Spinal cord (tissue), 10 donors: ENCODE data around the gene NUAK1. TPM values are rescaled to one million over a fixed set of nuclear protein-coding genes. Genes with fewer than 3 reads are reported as not detected.
"Not testable (repeated sequence)": the region's sequence is repeated elsewhere in the genome, so short reads cannot be mapped to it uniquely, and the experiment has no call there.

ENCODE experiments used
- DNase-seq, 6 donors: peaks; one replicate each; pipeline versions ENCODE4 v3.0.0 to v3.0.0-alpha.2; 2013 to 2015; ENCODE audit warnings: low spot score in 6 of 6, low read depth in 4 of 6
- H3K27ac ChIP-seq: one replicate; pipeline ENCODE4 v1.5.1; 2013; ENCODE audit warnings: low read depth, low read length, control low read depth
- H3K27me3 ChIP-seq: one replicate; pipeline ENCODE4 v1.6.1; 2013; ENCODE audit warnings: low read length; ENCODE audit not compliant: control insufficient read depth, insufficient read depth
- H3K36me3 ChIP-seq: one replicate; pipeline ENCODE4 v1.6.1; 2013; ENCODE audit warnings: low read length; ENCODE audit not compliant: control insufficient read depth, insufficient read depth
- H3K4me1 ChIP-seq: one replicate; pipeline ENCODE4 v1.6.1; 2013; ENCODE audit warnings: low read length; ENCODE audit not compliant: control insufficient read depth, insufficient read depth
- H3K4me3 ChIP-seq: one replicate; pipeline ENCODE4 v1.5.1; 2013; ENCODE audit warnings: low read depth, low read length, control low read depth
- H3K9me3 ChIP-seq: one replicate; pipeline ENCODE4 v1.6.1; 2013; ENCODE audit warnings: low read length; ENCODE audit not compliant: control insufficient read depth, insufficient read depth
- WGBS: methylation state at CpG from one replicate; pipeline ENCODE4 v1.1.5; 2013; ENCODE audit warnings: missing lambda C conversion rate; ENCODE audit not compliant: insufficient coverage; 5-methylcytosine and 5-hydroxymethylcytosine counted together
- polyA plus RNA-seq, 2 donors: library from polyadenylated mRNA; unstranded; fragments of 120-200 nt; gene quantifications; one replicate each; pipeline ENCODE4 v1.2.1, GENCODE V29; 2013; ENCODE audit not compliant: insufficient read length in 2 of 2
- total RNA-seq, 2 donors: library from RNA; depleted of rRNA in 1 of 2; stranded (reverse); fragments of 120-200 nt in 1 of 2; fragments of >200 nt in 1 of 2; gene quantifications; one replicate each; pipeline versions ENCODE4 v1.2.3 to v1.2.4, GENCODE V29; 2013 to 2014
- donor health status: healthy.

Gene NUAK1
- total and polyA plus RNA-seq, 4 donors = 20.1 to 57.9 (median 31.9) TPM

DNA sequence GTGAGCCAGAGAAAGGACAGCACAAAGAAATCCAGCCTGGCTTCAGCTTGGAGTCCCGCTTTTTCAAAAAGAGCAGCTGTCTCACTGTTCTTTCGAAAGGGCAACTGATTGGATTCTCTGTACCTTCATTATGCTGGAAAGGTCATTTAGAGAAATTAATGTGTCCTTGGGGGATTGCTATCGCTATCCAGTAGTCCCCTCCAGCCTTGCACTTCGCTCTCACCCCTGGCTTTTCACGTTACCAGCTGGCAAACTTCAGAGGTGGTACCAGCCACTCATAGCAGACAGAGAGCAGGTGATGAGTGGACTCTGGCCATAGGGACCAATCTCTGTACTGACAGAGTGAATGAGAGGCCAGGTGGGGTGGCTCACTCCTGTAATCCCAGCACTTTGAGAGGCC, 11.8 kb upstream of the NUAK1 start:
- Histone ChIP-seq H3K27ac (no peak overlapping the region), H3K36me3 (no peaks in the 10 kb centered on the region), H3K9me3 (no peaks in the 10 kb centered on the region), H3K27me3 (no peaks in the 10 kb centered on the region), H3K4me3 (no peak overlapping the region), H3K4me1 (peaks cover 11% of the 10 kb centered on the region)
- WGBS = 58% methylated on average over 4 of the region's 5 CpGs
- DNase-seq = peak in 1 of 6 donors; percentile 69

DNA sequence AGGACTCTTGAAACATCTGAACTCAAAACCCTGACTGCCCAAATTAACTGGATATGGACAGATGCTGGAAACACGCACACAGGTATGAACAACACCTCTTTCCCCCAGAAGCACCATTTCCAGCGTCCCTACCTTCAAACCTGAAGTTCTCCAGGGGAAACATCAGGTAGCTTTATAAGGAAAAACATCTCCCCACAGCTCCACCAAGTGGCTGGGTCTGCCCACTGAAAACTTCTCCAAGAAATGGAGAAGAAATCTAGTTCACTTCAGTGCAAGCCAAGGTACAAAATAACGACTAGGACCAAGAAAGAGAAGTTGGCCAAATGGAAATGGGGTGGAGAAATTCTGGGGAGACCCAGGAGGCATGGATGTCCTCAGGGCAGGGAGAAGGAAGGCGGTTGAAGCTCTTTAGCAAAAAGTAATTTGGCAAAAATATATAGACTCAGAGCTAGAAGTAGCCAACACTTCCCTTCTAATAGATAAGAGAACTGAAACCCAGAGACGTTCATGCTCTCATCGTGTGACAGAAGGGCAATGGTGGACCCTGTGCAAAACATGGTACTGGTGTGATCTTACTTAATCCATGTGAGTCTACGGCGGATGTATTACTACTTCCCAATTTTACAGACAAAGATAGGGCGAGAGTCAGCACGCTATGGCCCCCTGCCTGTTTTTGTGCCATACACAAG, 10.5 kb upstream of the NUAK1 start:
- peak in 1 of 6 donors; percentile 32 for DNase-seq
- Histone ChIP-seq H3K27me3 (no peaks in the 10 kb centered on the region), H3K27ac (no peak overlapping the region), H3K36me3 (no peaks in the 10 kb centered on the region), H3K4me3 (no peak overlapping the region), H3K9me3 (no peaks in the 10 kb centered on the region), H3K4me1 (peaks cover 14% of the 10 kb centered on the region)
- 47% methylated on average over 3 of the region's 10 CpGs for WGBS

- Histone ChIP-seq H3K27ac (no peak overlapping the region), H3K4me3 (no peak overlapping the region), H3K9me3 (no peaks in the 10 kb centered on the region), H3K4me1 (peaks cover 14% of the 10 kb centered on the region), H3K36me3 (no peaks in the 10 kb centered on the region), H3K27me3 (no peaks in the 10 kb centered on the region)
- WGBS = 17% methylated on average over 12 of the region's 12 CpGs
- DNase-seq = peak in 2 of 6 donors; percentile 90
Observed at GRCh38 chr12:106147956-106148355, 9.2 kb upstream of the NUAK1 start.

- no peaks in the 10 kb centered on the region for H3K9me3 ChIP-seq
- no peaks in the 10 kb centered on the region for H3K36me3 ChIP-seq
- H3K27ac ChIP-seq = no peak overlapping the region
- no peak for DNase-seq
- peaks cover 19% of the 10 kb centered on the region for H3K4me1 ChIP-seq
- no CpG with 5 or more reads among the region's 4 CpGs for WGBS
- H3K4me3 ChIP-seq = no peak overlapping the region
- no peaks in the 10 kb centered on the region for H3K27me3 ChIP-seq
Observed at GRCh38 chr12:106146987-106147386, 8.2 kb upstream of the NUAK1 start.

DNA sequence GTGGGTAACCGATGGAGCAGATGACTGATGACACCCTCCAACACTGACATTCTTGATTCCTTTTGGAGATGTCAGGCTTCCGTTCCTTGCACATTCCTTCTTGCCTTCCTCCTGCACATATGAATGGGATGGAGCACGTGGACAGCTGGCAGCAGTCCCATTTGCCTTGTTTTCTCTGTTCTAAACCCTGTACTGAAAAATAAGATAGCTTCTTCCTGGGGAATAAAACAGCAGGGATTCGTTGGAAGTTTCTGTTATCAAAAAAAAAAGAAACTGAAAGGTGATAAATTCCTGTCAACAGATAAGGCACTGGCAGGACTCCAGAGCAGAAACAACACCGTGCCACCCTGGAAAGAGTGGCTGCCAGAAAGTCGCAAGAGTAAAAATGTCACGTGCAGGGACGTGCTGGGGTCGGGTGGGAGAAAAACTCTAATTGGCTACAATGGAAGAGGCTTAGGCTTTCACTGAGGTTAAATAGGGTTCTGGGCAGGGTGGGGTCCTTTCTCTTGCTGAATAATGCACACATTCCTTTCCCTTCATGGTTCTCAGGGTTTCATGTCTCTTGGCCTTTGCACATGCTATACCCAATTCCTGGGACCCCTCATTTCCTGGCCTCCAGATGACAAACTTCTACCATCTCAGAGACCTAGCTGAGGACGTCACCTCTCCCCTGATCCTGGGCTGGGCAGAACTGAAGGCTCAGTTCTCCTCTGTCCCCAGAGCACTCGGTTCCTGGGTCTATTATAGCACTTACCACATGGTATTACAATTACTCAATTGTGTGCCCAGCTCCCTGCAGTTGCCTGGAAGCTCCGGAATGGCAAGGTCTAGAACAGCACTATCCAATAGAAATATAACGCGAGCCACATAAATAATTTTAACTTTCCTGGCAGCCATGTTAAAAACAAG, 7.0 kb upstream of the NUAK1 start:
- Histone ChIP-seq H3K27ac (no peak overlapping the region), H3K4me3 (no peak overlapping the region), H3K36me3 (no peaks in the 10 kb centered on the region), H3K9me3 (no peaks in the 10 kb centered on the region), H3K4me1 (peaks cover 20% of the 10 kb centered on the region), H3K27me3 (no peaks in the 10 kb centered on the region)
- 18% methylated on average over 9 of the region's 14 CpGs for WGBS
- DNase-seq = peak in 2 of 6 donors; percentile 44 to 55

DNA sequence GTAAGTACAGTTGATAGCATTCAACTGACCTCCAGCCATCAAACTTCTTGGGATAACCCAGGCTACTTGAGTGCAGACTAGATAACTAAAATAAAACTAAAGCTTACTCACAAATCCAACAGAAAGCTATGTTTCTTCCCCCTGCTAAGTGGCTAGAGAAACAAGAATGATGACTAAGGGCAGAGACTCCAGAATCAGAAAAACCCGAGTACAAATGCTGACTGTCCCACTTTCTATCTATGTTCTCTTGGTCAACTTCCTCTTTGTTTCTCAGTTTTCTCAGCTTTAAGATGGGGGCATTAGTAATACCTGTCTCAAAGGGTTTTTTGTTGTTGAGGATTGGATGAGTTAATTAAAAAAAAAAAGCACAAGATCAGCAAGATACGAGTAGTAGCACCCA, 6.1 kb upstream of the NUAK1 start:
- no peak overlapping the region for H3K4me3 ChIP-seq
- no peak overlapping the region for H3K27ac ChIP-seq
- DNase-seq = no peak
- no CpG with 5 or more reads among the region's 2 CpGs for WGBS
- H3K27me3 ChIP-seq = no peaks in the 10 kb centered on the region
- peaks cover 28% of the 10 kb centered on the region for H3K4me1 ChIP-seq
- H3K36me3 ChIP-seq = no peaks in the 10 kb centered on the region
- H3K9me3 ChIP-seq = no peaks in the 10 kb centered on the region

GRCh38 chr12:106142591-106143261, 4.0 kb upstream of the NUAK1 start:
- no peak for DNase-seq
- H3K27me3 ChIP-seq = no peaks in the 10 kb centered on the region
- H3K4me1 ChIP-seq = peaks cover 32% of the 10 kb centered on the region
- WGBS = 95% methylated on average over 4 of the region's 7 CpGs
- H3K36me3 ChIP-seq = no peaks in the 10 kb centered on the region
- H3K9me3 ChIP-seq = no peaks in the 10 kb centered on the region
- no peak overlapping the region for H3K27ac ChIP-seq
- no peak overlapping the region for H3K4me3 ChIP-seq

- not testable (repeated sequence) for H3K9me3 ChIP-seq, H3K27ac ChIP-seq, DNase-seq, H3K36me3 ChIP-seq, H3K27me3 ChIP-seq, H3K4me3 ChIP-seq
- H3K4me1 ChIP-seq = peaks cover 37% of the 10 kb centered on the region
- WGBS = 85% methylated on average over 5 of the region's 8 CpGs
Observed at GRCh38 chr12:106141920-106142319, 3.2 kb upstream of the NUAK1 start.

- no peak for DNase-seq
- WGBS = 68% methylated on average over 2 of the region's 3 CpGs
- no peaks in the 10 kb centered on the region for H3K9me3 ChIP-seq
- H3K27ac ChIP-seq = no peak overlapping the region
- no peak overlapping the region for H3K4me3 ChIP-seq
- peaks cover 37% of the 10 kb centered on the region for H3K4me1 ChIP-seq
- no peaks in the 10 kb centered on the region for H3K27me3 ChIP-seq
- H3K36me3 ChIP-seq = no peaks in the 10 kb centered on the region
Observed at GRCh38 chr12:106141452-106141851, 2.7 kb upstream of the NUAK1 start.
